ENCODE measurements around the gene PYROXD2. TPM values are rescaled to one million over a fixed set of nuclear protein-coding genes. Genes with fewer than 3 reads are reported as not detected.

PYROXD2 gene
- total RNA-seq, 1 donor from 2014 or later: 13.0 TPM

DNA sequence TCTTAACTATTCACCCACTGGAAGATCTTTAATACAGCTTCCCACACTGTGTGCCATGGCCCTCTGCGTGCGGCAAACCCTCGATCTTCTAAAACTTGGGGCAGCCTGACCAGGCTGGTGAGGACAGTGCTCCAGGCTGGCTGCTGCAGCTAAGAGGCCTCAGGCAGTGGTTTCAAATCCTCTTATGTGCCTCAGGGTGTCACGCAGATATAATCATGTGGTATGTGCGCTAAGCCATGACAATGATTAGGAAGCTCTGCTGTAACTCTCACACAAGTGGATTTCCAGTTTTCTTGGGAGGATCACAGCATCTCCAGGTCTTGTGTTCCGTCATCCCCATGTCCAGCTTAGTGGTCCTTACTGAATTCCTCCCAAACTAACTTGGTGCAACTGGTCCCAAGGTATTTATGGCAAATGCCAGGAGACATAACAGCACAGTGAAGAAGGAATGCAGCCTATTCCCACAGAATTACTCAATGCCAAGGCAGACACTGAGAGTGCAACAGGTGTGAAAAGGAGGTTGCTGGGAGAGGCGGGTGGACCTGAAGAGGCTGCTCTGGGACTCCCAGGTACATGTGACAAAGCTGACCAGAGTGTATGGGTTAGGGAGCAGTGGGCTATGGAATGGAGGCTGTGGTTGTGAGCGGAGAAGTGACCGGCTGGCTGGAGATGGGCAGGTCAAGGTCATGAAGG lies 29.5 kb upstream of the PYROXD2 start:
- no peak for TF ChIP-seq CTCF (IDR thresholded peaks at IDR 0.05)
- no peak for DNase-seq
- H3K4me3 ChIP-seq: no peak overlapping the region
- H3K36me3 ChIP-seq: peaks cover 46% of the 10 kb centered on the region
- no peak overlapping the region for H3K27ac ChIP-seq
- H3K27me3 ChIP-seq: no peaks in the 10 kb centered on the region
- peak; percentile 9 for ATAC-seq
- H3K9me3 ChIP-seq: no peaks in the 10 kb centered on the region
- no peaks in the 10 kb centered on the region for H3K4me1 ChIP-seq
- intact Hi-C loops (cut with DNase I): no loop called here

DNA sequence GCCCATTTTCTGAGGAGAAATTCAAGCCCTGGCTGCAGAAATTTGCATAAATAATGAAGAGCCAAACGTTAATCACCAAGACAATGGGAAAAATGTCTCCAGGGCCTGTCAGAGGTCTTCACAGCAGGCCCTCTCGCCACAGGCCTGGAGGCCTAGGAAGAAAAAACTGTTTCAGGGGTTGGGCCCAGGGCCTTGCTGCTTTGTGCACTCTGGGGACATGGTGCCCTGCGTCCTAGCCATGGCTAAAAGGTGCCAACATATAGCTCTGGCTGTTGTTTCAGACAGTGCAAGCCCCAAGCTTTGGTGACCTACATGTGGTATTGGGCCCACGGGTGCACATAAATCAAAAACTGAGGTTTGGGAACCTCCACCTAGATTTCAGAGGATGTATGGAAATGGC lies 23.7 kb upstream of the PYROXD2 start:
- H3K27ac ChIP-seq: no peak overlapping the region
- no peaks in the 10 kb centered on the region for H3K9me3 ChIP-seq
- H3K36me3 ChIP-seq: peaks cover 83% of the 10 kb centered on the region
- no peaks in the 10 kb centered on the region for H3K4me1 ChIP-seq
- intact Hi-C loops (cut with DNase I): no loop called here
- no peak for DNase-seq
- no peak for ATAC-seq
- H3K4me3 ChIP-seq: no peak overlapping the region
- TF ChIP-seq CTCF (IDR thresholded peaks at IDR 0.05): no peak
- H3K27me3 ChIP-seq: no peaks in the 10 kb centered on the region

GRCh38 chr10:98436704-98437103 lies 21.7 kb upstream of the PYROXD2 start:
- no peak for ATAC-seq
- H3K36me3 ChIP-seq: peaks cover 83% of the 10 kb centered on the region

DNA sequence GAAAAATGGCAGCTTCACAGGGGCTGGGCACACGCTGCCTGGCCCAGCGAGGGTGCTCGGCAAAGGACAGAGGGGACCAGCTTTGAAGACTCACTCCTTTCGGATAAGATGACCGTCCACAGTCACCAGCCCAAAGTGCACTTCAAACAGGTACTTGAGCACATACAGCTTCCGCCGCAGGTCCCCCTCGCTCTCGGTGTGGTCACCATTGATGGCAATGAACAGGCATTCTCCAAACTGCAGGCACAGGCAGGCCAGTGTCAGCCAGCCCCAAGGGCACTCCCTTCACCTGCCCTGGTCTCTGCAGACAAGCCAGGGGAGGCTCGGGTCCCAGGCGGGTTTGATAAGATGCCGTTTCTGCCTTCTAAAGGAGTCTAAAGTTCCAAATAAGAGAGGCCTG lies 20.2 kb upstream of the PYROXD2 start:
- Histone ChIP-seq H3K4me3 (no peak overlapping the region), H3K36me3 (peaks cover 86% of the 10 kb centered on the region), H3K27me3 (no peaks in the 10 kb centered on the region), H3K4me1 (no peaks in the 10 kb centered on the region), H3K27ac (no peak overlapping the region), H3K9me3 (no peaks in the 10 kb centered on the region)
- no peak for DNase-seq
- intact Hi-C loops (cut with DNase I): no loop called here
- no peak for ATAC-seq
- no peak for TF ChIP-seq CTCF (IDR thresholded peaks at IDR 0.05)

More at GRCh38 chr10:98436704-98437103, 21.7 kb upstream of the PYROXD2 start:
- Histone ChIP-seq H3K27me3 (no peaks in the 10 kb centered on the region), H3K9me3 (no peaks in the 10 kb centered on the region), H3K27ac (no peak overlapping the region), H3K4me1 (no peaks in the 10 kb centered on the region), H3K4me3 (no peak overlapping the region)
- DNase-seq: no peak
- intact Hi-C loops (cut with DNase I): no loop called here
- no peak for TF ChIP-seq CTCF (IDR thresholded peaks at IDR 0.05)

DNA sequence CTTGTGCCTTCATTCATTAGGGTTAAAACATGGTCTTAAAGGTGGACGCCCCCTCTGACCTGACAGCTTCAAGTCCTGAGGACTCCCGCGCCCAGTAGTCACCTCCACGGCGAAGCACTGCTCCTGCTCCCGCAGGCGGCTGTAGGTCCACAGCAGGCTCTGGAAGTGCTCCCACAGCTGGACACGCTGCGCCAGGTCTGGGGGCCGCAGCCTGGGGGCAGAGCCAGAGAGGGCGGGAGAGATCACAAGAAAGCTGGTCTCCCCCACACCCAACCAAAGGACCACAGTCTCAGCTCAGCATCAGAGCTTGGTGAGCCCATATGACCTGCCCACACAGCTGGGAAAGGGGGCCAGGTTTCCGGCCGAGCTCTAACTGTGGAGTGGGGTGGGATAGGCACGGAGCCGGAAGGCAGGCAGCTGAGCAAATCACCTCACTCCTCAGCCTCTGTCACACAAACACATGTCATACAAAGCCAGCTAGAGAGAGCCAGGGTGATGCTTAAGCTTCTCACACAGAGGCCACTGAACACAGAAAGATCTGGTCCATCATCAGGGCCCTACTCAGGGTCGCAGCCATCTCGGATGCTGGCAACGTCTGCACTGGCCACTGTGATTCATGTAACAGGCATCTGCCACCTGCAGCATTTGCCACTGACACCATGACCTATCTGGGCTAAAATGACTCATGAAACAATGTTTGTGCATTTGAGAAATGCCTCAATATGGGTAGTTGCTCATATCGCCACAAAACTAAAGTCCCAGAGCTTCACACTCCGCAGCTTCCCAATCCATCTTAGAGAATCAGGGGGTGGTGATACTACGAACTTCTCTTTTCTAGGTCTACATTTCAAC lies 19.1 kb upstream of the PYROXD2 start:
- Histone ChIP-seq H3K4me3 (no peak overlapping the region), H3K36me3 (peaks cover 86% of the 10 kb centered on the region), H3K27ac (no peak overlapping the region), H3K9me3 (no peaks in the 10 kb centered on the region), H3K27me3 (no peaks in the 10 kb centered on the region), H3K4me1 (no peaks in the 10 kb centered on the region)
- no peak for DNase-seq
- intact Hi-C loops (cut with DNase I): no loop called here
- TF ChIP-seq CTCF (IDR thresholded peaks at IDR 0.05): no peak
- ATAC-seq: no peak
